ENCODE measurements around the gene C9orf85.
"Not testable (repeated sequence)": the region's sequence is repeated elsewhere in the genome, so short reads cannot be mapped to it uniquely, and the experiment has no call there.

The C9orf85 gene, protein sequence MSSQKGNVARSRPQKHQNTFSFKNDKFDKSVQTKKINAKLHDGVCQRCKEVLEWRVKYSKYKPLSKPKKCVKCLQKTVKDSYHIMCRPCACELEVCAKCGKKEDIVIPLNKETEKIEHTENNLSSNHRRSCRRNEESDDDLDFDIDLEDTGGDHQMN

DNA sequence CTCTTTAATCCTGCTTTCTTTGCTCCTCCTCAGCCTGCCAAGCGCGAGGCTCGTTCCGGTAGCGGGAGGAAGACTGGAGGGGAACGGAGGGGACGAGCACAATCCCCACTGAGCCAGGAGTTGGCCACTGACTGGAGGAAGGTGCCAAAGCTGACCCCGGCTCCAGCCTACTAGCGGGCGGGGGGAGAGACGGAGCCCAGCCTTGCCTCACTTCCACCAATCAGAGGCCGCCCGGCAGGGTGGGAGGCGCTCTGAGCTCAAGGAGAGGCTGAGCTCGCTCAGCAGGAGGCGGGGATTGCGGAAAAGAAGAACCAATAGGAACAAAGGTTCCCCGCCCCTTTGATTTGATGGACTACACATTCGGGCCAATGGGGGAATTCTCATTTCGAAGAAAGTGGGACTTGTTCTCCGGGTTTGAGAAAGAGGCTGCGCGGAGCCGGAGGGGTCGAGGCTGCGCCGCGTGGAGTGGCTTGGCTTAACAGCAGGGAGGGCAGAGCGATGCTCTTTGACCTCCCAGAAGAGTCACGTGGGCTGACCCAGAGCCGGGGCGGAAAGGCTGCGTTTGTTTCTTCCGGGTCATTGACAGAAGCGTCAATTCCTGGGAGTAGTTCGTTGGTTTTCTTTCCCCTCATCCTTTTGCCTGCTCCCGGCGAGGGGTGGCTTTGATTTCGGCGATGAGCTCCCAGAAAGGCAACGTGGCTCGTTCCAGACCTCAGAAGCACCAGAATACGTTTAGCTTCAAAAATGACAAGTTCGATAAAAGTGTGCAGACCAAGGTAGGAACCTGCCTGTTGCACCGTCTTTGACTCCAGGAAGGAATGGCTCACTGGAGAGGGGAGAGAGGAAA, at the start of gene C9orf85, which contains the start of gene ABHD17B:
Gene C9orf85 (plus strand): TSS at position 579 of the 847 bp plus-strand sequence. CDS start 96 bp downstream, at position 675.
Gene ABHD17B (minus strand): TSS at position 133 of the 847 bp plus-strand sequence. CDS start 36,113 bp downstream, outside the sequence.
- peak; percentile 99 for DNase-seq

DNA sequence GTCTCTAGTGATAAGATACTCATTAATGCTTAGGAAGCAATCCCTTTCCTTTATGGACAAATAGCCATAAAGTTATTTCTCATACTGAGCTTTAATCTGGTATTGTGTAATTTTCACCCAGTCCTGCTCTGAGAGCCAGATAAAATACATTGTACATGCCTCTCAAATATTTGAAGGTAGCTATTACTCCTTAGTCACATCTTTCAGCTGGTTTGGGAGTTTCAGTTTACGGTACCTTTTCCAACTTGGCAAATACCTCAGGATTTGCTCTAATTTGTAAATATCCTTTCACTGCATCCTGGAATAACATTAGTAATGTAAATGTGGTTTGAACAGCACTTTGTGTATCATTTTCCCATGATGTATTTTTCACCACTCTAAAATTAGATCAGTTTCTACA, 47.8 kb upstream of the C9orf85 start:
- DNase-seq = no peak

DNA sequence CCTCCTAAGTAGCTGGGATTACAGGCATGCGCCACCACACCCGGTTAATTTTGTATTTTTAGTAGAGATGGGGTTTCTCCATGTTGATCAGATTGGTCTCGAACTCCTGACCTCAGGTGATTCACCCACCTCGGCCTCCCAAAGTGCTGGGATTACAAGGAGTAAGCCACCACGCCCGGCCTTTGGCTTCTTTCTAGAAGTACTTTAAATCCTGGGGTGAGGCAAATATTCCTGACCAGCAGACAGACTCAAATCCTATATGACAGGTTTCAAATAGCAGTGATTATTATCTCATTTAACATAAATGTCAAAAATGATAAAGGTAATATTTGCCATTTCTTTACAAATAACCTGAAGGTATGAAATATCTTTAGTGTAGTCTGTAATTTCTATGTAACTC, 36.1 kb upstream of the C9orf85 start:
- no peak for DNase-seq

DNA sequence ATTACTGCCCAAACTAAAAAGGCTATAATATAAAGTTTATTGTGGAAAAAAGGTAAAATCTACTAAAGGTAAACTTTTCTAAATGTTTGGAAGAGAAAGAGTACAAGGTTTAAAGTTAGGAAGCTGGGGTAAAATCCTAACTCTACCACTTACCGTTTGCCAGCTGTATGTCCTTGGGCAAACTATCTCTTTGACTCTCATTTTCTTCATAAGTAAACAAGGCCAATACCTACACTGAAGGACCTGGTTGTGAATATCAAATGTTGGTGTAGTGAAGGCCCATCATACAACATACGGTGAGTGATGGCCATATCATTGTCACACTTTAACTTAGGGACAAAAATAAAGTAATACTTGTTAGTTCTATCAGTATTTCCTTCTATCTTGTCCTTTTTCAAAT, 35.3 kb upstream of the C9orf85 start:
- DNase-seq = no peak

DNA sequence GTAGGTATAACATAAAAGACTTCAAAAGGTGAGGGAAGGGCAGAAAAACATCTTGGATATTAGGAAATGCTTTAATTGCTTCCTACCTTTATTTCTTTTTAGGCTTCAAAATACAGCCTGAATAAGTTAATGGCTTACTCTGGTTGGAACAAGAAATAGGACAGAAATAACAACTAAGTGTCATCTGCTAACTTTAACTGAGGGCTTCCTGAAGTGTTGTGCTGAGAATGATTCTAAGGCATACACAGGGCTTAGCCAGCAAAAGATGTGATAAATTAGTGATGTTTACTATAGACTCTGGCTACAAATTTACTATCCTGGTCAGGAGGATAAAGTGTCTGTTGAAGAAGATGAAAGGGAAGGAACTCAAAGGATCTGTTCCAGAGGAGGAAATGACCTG, 34.6 kb upstream of the C9orf85 start:
- DNase-seq = no peak

DNA sequence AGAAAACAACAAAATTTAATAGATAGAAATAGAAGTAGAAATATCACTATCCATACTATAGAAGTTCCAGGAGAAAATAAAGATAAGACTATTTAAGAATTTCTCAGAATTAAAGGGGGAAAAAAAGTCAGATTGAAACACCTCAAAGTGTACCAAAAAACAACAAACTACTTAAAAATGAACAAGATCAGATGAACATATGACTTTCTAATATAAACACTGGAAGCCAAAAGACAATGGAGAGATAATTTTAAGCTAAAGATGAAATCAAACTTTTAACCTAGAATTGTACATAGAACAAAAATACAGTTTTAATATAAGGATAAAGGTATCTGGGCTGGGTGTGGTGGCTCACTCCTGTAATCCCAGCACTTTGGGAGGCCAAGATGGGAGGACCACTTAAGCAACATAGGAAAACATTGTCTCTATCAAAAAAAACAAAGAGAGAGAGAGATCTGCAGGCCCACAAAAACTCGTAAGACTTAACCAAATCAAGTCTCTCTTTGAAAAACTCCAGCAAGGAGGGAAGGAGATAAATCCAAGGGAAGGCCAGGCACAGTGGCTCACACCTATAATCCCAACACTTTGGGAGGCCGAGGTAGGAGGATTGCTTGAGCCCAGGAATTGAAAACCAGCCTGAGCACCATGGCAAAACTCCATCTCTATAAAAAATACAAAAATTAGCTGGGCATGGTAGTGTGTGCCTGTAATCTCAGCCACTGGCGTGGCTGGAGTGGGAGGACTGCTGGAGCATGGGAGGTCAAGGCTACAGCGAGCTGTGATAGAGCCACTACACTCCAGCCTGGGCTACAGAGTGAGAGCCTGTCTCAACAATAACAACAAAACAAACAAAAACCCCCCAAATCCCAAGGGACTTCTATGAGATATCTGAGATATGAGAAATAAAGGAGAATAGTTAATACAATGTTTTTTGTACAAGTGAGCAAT, 32.8 kb upstream of the C9orf85 start:
- DNase-seq = no peak

DNA sequence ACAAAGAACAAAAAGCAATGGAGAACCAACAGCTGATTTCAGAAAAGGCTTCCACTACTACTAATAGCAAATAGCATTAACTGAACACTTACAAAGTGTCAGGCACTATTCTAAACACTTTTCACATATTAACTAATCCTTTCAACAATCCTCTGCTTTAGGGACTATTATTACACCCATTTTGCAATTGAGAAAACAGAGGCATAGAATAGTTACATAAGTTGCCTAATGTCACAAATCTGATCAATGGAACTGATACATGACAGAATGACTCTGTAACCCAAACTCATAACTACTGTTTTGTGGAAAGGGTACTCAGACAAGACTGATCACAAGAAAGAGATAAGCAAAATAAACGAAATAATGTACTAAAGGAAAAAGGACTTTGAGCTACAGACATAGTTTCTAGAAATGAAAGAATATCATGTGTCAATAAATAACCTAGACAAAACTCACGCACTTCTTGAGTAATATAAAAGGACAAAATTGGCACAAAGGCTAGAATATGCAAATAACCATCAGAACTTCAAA, 31.7 kb upstream of the C9orf85 start:
- no peak for DNase-seq

DNA sequence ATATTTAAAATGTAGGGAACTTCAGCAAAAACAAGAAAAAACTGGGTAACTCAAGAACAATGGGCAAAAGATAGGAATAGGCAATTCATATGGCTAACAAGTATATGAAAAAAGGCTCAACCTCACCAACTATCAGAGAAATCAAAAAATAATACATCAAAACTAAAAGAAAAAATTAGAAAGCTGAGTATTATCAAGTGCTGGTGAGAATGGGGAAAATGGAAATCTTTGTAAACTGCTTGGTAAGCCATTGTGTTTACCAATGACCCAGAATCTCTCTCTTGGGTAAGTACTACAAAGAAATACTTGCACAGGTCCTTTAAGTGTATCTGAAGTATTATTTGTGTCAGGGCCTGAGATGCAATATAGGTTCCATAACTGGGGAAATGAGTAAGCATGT, 27.4 kb upstream of the C9orf85 start:
- DNase-seq = no peak

DNA sequence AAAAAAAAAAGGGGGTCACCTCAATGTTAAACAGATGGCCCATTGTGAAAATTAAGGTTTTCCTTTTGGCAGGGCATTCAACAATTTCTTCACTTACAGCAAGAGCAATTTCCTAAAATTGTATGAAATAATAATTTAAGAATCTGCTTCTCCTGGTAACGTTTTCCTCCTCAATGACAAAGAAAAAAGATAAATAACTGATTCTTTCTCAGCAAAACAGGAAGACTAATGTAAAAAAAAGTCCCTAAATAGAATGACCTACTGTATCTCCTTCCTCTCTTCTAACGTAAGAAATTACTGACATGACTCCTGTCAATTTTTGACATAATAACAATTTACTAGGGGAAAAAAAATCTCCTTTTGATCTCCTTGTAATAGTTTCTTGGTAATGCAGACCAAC, 26.0 kb upstream of the C9orf85 start:
- no peak for DNase-seq

DNA sequence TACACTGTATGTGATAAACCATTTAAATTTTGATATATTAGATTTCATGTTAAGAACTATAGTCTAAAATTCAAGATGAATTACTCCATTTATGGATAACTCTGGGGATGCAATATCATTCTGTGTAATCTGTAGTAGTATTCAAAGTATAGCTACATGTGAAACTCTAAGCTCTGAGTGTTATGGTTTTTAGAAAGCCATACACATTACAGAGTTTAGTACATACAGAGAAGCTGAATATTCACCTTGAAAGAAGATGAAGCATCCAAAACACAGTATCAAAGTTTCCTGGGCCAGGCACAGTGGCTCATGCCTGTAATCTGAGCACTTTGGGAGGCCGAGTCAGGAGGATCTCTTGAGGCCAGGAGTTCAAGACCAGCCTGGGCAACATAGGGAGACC, 25.4 kb upstream of the C9orf85 start:
- no peak for DNase-seq

DNA sequence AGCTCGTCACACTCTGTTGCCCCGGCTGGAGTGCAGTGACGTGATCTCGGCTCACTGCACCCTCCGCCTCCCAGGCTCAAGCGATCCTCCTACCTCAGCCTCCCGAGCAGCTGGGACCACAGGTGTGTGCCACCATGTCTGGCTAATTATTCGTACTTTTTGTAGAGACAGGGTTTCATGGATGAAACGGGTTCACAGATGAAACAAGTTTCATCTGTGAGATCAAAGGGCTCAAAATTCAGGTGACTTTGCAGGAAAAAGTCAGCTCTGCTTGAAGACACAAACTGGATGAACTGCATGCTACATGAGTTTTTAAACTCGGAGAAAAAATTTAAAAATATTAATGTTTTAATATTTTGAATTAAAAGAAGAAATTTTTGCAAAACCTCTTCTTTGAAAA, 24.9 kb upstream of the C9orf85 start:
- no peak for DNase-seq

DNA sequence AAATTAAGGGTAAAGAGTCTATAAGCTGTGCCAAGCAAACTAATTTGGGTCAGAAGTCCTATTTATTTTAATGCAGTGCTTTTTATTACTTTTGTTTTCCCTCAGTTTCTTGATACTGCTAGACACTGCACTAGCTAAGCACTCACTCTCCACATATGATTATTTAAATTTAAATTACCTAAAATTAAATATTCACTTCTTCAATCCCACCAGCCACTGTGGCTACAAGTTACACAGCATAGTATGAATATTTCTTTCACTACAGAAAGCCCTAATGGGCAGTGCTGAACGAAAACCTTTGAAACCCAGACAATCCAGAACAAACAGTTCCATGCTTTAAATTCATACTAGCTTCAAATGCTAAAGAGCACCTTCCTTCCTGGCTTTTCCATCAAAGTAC, 24.1 kb upstream of the C9orf85 start:
- DNase-seq = no peak

DNA sequence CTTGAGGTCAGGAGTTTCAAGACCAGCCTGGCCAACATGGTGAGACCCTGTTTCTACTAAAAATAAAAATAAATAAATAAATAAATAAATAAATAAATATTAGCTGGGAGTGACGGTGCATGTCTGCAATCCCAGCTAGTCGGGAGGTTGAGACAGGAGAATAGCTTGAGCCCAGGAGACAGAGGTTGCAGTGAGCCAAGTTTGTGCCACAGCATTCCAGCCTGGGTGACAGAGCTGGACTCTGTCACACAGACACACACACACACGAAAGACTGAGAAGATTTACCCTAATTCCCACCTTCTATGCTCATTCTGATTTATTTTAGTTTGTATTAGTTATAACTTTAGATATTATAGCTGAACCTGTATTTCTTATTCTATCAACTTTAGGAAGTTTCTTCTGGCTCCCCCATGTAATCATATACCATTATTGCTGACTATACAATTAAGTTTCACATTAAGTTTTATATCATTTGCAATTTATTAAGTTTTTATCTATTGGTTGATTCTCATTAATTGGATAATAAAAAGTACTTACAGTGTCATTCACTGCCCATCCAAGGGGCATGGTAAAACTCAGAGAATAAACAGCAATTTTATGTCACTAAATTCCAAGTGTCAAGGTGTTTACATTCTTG, 21.3 kb upstream of the C9orf85 start:
- DNase-seq = no peak

DNA sequence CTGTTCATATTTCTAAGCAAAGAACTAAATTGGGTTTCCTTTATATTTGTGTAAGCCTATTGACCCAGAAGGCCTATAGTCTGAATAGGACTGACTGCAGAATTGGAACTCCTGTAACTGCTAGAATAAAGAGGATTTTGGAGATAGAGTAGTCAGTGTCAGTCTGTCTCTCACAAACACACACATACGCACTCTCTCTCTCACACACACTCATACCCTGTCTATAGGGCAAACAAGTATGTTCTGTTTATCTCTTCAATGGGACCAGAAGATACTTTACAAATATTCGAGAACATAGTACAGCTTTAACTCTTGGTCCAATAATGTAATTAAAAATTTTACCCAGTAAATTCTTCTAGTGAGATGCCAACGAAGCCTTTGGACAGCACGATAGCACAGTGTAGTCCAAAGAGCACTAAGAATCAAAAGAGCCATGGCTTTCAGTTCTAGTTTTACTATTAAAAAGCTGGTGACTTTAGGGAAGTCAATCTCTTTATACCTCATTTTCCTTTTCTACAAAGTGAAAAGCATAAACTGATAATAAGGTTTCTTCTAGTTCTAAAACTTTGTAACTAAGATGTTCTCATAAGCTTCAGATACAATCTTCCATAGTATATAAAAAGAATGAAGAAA, 19.8 kb upstream of the C9orf85 start:
- DNase-seq = no peak

DNA sequence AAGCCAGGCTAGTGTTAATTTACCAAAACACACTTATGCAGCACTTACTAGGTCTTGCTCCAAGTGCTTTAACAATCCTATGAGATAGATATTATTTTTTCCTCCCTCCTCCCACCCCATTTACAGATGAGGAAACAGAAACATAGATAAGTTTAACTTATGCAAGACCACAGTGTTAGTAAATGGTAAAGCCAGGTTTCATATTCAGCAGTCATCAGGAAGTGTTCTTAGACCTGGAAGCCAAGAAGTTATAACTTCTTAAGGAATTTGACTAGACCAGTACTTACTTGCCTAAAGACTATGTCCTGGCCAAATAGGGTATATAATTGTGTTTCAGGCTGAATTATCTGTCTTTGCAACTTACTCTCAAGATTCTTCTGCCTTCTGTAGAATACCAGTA, 16.3 kb upstream of the C9orf85 start:
- DNase-seq = no peak

DNA sequence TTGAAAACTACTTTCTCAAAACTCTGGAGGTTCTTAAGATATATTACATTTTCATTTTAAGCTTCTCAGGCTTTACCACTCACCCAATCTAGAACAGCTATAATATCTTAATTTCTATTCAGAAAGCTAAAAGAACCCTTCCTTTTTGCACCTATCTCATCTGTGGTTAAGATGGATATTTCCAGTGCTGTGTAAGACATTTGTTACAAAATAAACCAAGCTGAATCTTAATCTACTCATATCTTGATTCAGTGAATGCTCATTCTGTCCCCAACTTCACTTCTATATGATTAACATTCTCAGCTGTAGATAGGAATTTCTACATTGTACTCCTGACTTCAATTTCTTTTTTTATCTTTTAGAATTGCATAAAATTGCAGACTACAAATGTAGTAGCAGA, 15.5 kb upstream of the C9orf85 start:
- DNase-seq = no peak

DNA sequence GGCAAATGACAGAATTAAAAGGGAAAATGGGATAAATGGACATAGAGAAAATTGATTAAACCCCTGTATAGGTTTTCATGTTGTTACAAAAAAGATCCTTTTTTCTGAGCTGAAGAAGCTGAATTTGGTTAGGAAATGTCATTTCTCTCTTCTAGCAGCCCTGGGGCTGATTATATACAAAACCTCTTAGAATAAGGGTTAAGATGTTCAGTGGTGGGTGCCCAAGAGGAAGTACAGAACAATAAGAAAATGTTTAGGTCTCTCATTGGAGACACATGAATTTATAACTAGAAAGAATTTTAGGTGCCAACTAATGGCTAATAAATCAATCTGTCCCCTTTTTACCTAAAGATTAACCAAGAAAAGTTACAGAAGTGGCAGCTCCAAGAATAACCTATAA, 14.7 kb upstream of the C9orf85 start:
- DNase-seq = no peak

DNA sequence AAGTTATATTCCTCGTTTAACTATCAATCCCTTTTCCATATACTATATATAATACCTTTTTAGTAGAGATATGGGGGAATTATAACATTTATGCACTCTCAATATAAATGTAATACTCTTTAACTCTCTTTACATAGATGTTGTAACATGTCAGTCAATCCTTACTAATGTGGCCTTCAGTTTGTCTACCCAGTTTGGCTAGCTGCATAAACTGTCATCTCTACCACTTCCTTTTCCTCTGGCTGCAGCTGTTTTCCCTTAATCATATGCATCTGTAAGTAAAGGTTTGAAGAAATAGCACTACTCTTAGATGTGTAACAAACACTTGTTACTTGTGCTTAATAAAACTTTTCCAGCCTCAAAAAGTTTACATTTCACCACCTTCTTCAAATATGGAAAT, 13.9 kb upstream of the C9orf85 start:
- peak; percentile 51 for DNase-seq

DNA sequence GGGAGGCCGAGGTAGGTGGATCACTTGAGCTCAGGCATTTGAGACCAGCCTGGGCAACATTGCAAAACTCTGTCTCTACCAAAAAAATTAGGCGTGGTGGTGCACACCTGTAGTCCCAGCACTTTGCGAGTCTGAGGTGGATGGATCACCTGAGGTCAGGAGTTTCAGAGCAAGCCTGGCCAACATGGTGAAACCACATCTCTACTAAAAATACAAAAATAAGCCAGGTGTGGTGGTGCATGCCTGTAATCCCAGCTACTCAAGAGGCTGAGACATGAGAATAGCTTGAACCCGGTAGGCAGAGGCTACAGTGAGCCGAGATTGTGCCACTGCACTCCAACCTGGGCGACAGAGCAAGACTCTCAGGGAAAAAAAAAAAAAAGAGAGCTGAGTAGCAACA, 12.7 kb upstream of the C9orf85 start:
- not testable (repeated sequence) for DNase-seq

DNA sequence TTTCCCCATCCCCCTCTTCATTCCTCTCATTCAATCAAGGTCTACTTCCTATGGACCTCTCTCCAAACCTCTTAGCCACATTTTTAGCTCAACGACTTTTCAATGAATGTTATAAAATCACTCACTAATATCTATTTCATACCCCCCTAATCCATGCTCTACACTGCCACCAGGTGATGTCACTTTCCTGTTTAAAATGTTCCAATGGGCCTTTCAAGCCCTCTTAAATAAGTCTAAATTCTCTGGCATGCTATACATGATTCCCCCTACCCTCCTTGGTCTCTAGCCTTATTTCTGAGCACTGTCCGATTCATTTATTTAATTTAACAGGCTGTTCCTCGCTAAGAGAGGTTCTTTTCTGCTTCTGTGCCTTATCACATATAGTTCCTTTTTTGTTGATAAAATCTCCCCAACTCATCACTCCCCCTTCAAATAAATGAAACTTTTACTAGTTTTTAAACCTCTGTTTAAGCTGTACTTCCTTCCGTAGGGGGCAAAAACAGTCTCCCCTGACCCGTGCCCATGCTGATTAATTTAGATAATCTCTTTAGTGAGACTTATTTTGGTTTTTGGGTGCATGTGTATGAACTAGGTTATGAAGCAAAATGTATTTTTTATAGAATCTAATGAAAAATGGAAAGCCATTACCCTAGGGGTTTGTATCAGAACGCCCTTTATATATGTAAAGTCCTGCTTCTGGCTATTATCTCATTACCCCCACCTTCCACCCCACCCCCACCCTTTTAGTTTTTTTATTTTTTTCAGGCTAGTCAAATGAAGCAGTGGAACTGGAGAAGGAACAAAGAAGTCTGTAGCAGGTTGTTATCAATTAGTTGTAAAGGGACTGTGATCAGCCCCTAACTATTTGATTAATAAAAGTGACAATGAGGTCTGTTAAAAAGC, 9.5 kb upstream of the C9orf85 start:
- DNase-seq = no peak

DNA sequence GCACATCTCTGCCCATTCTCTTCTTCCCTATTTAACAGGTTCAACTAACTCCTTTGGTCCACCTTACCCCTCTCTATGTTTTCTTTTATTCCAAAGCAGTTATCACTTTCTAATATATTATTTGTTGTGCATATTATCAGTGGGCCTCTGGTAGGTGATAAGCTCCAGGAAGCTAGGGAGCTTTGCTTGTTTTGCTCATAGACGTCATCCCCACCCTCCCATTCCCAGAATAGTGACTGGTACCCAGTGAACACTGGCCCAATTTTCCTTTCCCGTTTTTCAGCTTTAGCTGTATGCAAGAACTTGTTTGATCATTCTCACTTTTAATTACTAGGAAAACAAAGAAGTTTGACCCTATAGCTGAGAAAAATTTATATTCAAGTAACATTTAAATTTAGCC, 7.4 kb upstream of the C9orf85 start:
- DNase-seq = no peak
